Esophagus squamous epithelium (tissue), 4 donors: ENCODE results near the gene CENPI.

ENCODE experiments used
- POLR2A ChIP-seq, 4 donors: fragments of 450-650 bp; IDR thresholded peaks; one replicate each; pipeline ENCODE4 v1.6.1; 2017; ENCODE audit warnings: antibody characterized with exemption in 4 of 4, mild to moderate bottlenecking in 4 of 4, moderate library complexity in 3 of 4
- TF ChIP-seq, protein P1 (sequence below), 6 experiments: fragments of 450-650 bp in 4 of 6; fragments of 200-600 bp in 2 of 6; sonication (generic) in 2 of 6; IDR thresholded peaks; one replicate each; pipeline ENCODE4 v1.5.1; 2016 to 2019; ENCODE audit warnings: antibody characterized with exemption in 6 of 6, mild to moderate bottlenecking in 4 of 6, moderate library complexity in 4 of 6

DNA sequence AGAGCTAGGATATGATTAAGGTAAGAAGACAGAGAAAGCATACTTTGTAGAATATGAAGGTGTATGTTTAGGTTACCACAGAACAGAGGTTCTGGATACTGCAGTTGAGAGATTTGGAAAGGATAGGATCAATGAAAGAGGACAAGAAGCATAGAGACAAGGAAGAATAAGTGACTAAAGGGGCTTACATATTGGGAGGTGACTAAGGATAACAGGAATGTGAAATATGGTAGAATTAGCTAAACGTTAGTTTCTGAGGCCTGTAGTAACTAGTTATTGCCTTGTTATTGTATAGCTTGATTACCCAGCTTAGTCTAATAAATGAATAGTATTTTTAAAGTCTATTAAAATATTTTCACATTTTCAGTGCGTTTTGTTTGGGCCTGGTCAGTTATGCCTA, 38.2 kb downstream of the CENPI start:
- TF ChIP-seq, protein P1, sequence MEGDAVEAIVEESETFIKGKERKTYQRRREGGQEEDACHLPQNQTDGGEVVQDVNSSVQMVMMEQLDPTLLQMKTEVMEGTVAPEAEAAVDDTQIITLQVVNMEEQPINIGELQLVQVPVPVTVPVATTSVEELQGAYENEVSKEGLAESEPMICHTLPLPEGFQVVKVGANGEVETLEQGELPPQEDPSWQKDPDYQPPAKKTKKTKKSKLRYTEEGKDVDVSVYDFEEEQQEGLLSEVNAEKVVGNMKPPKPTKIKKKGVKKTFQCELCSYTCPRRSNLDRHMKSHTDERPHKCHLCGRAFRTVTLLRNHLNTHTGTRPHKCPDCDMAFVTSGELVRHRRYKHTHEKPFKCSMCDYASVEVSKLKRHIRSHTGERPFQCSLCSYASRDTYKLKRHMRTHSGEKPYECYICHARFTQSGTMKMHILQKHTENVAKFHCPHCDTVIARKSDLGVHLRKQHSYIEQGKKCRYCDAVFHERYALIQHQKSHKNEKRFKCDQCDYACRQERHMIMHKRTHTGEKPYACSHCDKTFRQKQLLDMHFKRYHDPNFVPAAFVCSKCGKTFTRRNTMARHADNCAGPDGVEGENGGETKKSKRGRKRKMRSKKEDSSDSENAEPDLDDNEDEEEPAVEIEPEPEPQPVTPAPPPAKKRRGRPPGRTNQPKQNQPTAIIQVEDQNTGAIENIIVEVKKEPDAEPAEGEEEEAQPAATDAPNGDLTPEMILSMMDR (IDR thresholded peaks at IDR 0.05) = no peak
- no peak for TF ChIP-seq POLR2A (IDR thresholded peaks at IDR 0.05)
